Prostate gland (tissue), 2 donors: Measurements from ENCODE around the gene LRCH4.

Experiments used
- CTCF ChIP-seq, 4 experiments: fragments of 200-600 bp in 2 of 4; fragments of 450-650 bp in 2 of 4; sonication (generic) in 2 of 4; IDR thresholded peaks; 1 replicate in 3 of 4; 2 replicates in 1 of 4; pipeline ENCODE4 v1.5.1; 2016 to 2019; ENCODE audit warnings: antibody characterized with exemption in 4 of 4, mild to moderate bottlenecking in 2 of 4, moderate library complexity in 2 of 4
- POLR2A ChIP-seq: fragments of 450-650 bp; IDR thresholded peaks from one replicate; pipeline ENCODE4 v1.6.1; 2016; ENCODE audit warnings: antibody characterized with exemption, mild to moderate bottlenecking

- TF ChIP-seq POLR2A (no peak), CTCF (IDR thresholded peaks at IDR 0.05) (no peak)
Measured at GRCh38 chr7:100599911-100600729, 14.2 kb upstream of the LRCH4 start.
